SHP77 (cell line): ENCODE data around the gene STRIP1.

ENCODE experiments used
- DNase-seq, 2 experiments: peaks; one replicate each; lab custom pipeline; 2025; lab: John Stamatoyannopoulos, UW

Gene STRIP1

DNA sequence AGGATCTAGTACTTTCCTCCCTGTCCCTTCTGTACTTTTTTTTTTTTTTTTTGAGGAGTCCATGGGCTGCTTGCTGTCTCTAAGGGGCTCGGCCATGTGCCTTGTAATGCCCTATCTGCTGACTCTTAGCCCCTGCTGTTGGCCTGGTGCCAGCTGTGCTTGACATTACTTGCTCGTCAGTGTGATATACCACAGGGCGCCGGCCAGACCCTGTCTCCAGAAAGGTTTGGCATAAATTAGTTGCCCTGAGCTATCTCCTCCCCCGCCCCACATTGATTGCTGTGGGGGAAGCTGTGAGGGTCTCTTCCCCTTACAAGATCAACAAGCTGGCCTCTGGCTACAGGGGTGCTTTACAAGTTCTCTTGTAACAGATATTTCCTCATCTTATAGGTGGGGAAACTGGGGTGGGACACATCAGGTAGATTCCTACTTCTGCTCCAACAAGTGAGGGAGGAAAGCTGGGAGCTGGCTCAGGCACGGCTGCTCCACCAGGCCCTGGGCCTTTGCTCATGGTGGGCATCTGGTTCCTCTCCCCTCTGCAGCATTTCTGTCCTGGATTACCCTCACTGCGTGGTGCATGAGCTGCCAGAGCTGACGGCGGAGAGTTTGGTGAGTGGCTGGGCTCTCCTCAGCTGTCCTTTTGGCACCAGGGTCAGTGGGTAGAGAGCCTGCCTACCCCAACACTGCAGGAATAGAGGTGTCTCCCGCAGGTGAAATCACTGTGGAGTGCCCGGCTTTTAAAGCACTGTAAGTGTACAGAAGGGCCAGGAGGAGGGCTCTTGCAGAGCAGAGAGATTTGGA, 15.6 kb downstream of the STRIP1 start:
- no peak for DNase-seq

DNA sequence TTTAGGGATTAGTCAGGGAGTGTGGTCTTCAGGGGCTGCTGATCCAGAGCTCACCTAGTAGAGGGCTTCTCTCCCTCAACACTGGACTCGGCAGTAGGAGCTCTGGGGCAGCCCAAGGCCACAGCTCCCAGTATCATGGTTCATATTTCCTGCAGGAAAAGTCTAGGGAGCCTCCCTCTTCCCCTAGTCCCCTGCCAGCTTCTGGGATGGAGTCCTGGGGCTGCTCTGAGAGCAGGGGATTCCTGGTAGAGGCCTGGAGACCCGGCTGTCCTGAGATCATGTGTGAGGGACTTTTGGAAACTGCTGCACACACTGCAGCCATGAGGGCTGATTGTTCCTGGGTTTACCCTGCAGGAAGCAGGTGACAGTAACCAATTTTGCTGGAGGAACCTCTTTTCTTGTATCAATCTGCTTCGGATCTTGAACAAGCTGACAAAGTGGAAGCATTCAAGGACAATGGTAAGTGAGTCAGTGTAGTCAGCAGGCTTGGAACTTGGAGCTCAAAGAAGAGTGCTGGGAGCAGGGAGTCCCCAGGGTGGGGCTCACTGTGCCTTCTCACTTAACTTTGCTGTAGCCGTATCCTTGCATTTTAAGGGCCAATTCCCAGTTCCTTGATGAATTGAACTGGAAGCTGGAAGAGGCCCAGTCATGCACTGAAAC, 16.3 kb downstream of the STRIP1 start:
- no peak for DNase-seq

DNA sequence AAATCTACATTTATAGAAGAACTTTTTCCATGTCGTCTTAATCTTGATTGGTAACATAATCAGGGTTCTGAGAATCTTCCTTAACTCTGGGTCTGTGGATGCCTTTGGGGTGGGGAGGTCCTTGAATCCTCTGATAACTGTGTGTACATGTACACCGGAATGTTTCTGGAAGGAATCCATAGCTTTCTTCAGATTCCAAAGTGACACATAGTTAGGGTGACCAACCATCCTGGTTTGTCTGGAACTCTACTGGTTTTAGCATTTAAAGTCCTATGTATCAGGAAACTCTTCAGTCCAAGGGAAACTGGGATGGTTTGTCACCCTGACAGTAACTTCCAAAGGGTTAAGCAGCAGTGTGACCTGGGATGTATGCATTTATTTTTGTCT, 16.8 kb downstream of the STRIP1 start:
- DNase-seq = no peak

DNA sequence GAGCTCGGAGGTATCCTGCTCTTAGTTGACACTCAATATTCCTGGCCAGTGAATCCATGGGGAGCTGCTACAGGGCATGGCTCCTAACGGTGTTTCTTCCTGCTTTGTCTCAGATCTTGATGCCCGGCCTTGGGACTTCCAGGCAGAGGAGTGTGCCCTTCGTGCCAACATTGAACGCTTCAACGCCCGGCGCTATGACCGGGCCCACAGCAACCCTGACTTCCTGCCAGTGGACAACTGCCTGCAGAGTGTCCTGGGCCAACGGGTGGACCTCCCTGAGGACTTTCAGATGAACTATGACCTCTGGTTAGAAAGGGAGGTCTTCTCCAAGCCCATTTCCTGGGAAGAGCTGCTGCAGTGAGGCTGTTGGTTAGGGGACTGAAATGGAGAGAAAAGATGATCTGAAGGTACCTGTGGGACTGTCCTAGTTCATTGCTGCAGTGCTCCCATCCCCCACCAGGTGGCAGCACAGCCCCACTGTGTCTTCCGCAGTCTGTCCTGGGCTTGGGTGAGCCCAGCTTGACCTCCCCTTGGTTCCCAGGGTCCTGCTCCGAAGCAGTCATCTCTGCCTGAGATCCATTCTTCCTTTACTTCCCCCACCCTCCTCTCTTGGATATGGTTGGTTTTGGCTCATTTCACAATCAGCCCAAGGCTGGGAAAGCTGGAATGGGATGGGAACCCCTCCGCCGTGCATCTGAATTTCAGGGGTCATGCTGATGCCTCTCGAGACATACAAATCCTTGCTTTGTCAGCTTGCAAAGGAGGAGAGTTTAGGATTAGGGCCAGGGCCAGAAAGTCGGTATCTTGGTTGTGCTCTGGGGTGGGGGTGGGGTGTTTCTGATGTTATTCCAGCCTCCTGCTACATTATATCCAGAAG, 19.4 kb downstream of the STRIP1 start:
- peak in 1 of 2 experiments; percentile 13 for DNase-seq

DNA sequence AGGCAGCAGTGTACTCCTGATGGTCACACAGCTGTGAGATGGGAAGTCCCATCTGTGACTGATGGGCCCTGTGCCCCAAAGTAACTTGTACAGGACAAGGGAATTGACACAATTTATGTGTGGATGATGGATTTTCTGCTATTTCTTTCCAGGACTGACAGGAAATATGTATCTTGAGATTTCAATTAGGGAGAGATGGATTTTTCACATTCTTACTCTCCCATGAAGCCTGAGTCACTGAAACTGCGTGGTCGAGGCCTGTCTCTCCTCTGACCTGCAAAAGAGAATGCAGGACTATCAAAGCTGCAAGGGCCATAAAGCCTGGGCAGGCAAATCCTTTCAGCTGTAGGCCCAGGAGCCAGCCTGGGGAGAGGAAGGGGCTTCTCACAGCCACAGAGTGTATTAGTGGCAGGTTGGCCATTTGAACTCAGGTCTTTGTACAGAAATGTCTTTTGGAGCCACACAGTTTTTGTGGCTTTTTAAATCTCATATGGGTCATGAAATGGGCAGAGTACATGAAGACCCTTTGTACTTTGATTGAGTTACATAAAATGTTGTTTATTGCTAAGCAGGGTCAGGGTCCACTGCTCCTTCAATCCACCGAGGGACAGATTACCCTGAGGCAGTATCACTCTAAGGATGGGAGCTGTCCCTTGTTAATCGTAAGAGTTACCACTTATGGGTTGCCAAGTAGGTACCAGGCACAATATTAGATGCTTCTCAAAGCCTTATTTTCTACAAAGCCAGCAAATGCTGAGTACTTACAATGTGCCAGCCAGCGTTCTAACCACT, 21.3 kb downstream of the STRIP1 start:
- DNase-seq = no peak

DNA sequence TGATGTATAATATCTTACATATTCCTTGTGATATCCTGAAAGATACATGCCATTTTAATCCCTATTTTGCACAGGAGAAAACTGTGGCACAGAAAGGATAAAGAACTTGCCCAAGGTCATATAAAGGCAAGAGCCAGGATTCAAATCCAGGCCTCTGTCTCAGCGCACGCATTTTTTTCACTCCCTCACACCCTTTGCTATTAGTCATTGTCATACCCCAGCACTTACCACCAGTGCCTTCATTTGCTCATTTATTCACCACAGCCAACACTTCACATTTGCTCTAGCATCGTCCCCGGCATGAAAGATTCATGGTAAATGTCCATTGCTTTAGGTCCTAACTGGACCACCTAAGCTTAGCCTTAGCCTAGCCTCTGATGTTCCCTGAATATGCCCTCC, 21.9 kb downstream of the STRIP1 start:
- DNase-seq = no peak

DNA sequence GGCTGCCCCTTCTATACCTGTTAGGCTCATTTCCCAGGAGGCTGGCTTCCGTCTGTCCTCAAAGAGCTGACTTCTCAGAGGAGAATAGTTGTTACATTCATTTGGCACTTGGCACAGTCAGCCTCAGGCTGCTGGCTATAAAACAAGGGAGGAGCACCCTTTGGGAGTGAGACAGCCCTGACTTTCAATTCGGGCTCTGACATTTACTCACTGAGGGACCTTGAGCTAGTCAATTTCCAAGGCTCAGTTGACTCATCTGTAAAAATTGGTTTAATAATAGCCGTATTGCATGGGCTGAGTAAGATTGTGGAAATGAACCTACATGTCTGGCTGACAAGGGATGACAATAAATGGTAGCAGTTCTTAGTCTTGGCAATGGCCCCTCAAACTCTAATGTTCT, 22.4 kb downstream of the STRIP1 start:
- no peak for DNase-seq

DNA sequence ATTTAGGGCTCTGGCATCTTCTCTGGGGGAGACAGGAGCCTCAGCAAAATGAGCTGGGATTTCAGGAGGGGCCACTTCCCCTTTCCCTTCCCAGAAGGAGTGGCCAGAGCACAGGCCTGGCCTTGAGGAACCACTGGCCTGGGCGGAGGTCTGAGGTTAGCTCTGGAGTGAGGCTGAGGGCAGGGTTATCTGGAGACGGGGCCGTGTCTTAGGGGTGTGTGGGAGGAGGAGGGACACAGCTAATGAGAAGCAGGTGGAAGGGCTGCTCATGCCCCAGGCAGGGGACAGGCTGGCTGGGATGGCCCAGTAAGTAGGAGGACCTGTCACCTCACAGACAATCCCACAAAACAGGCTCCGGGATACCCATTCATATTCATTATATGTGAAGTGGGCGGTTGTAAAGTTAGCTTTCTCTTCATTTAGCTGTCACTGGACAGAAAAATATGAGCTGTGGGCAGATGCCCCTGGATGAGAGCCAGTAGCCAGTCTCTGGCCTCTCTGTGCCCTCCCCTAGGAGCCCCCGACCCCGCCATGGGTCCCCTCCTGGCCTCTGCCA, 23.6 kb downstream of the STRIP1 start:
- DNase-seq = no peak

DNA sequence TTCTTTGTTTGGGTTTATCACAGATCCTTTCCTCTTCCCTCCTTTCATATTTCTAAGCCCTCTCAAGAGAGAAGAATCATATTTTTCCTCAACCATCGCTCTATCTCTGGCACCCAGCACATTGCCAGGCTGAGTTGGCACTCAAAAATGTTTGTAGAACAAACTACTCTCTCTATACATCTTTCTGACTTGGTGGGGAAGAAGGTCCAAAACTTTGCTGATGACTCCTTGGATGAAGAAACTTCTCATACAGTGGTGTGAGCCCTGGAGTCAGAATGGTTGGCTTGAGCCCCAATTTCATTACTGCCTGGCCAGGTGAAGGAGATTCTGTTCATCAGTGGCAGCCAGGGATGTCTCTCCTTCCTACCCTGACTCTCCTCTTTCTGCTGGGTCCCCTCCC, 24.2 kb downstream of the STRIP1 start:
- DNase-seq = no peak

DNA sequence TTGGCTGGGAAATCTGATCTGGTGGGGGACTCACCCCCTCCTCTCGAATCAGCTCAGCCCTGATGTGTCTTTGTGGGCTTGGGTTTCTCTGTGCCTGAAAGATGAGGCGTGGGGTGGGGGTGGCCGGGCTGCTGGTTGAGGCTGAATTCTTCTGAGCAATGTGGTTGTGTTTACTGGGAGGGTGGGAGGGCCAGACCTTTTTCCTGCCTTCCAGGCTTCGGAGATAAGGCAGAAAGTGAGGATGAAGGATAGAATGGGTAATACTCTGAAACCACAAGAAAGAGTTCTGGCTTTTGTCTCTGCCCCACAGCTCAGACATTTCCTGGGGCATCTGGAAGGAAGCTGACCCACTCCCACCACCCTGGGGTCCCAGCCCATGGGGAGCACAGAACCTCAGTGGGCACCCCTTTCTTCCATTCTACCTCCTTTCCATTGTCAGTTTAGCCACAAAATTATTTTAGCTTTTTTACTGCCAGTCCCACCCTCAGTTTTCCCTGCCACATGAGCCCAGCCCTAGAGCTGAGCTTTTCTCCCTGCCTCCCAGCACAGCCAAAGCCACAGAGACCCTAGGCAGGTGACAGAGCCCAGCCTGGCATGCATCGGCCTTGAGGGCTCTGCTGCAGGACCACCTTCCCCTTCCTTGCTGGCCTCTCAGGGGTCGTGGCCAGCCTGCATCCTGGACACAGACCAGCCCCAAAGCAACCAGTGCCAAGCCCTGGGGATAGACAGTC, 24.9 kb downstream of the STRIP1 start:
- no peak for DNase-seq

DNA sequence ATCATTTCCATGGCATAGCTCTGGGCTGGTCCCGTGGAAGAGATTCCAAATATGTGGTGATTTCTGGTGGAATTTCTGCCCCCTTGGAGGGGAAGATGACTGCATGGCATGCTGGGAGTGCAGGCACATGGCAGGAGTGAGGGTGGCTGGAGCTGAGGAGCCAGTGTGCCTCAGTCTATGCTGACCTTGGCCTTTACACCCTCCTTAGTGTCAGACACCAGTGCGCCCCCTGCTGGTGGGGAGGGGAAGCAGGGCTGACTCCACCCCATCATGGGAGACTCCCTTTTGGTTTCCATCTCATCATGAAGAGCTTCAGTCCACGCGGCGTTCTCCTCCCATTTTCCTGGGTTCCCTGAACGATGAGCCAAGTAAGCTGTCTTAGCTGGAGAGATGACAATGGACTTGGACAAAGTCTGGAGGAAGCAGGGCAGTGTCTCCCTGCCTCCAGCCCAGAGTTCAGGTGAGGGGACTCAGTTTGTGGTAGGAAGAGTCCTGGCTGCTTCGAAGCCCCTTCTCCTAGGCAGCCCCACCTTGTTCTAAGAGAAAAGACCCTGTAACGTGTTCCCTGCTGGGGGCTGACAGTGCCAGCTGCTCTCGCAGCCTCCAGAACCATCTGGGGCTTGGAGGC, 25.7 kb downstream of the STRIP1 start:
- DNase-seq = peak in 1 of 2 experiments; percentile 20

DNA sequence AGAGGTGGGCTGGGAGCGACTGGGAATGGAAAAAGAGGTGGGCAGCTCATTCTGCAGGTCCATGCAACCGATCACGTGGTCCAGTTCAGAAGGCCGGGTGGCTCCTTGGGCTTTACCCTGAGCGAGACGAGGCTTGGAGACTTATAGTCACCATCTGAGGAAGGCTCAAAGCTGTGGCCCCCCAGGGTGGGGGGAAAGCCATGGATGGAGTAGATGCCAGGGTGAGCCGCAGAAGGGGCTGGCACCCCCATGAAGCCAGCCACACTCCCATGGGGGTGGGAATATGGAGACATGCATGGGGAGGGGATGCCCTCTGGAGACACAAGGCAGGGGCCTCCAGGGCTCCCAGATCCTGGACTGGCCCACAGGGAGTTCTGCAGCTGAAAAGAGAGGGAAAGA, 26.2 kb downstream of the STRIP1 start:
- DNase-seq = no peak

DNA sequence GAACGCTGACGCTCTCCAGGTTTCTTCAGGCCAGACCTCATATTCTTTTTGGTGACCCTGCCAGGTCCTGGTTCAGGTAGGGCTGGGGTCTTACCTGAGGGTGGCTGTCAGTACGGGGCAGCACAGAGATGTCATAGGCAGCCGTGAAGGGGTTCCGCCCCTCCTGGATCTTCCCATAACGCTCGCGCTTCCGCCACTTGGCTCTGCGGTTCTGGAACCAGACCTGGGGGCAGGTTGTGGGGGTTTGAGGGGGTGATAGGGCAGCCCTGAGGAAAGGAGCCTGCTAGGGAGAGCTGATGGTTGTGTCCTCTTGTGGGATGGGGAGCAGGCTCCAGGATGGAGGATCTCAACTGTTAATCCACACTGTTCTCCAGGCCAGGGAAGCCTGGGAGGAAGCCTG, 26.9 kb downstream of the STRIP1 start:
- no peak for DNase-seq

DNA sequence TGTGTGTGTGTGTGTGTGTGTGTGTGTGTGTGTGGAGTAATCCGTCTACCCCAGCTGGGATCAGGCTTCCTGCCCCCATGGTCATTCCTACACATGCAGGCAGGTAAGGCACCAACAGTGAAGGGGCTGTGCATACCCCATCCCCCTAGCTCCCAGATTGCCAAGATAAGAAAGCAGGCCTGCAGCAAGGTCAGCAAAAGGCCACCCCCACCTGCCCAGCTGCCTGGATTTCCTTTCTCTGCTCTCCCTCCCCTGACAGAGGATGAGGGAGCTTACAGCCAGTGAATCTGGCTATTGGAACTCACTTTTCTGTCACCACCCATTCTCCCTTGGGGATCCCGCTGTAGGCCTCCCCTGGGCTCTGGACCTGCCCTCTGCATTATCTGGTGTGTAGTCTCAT, 28.2 kb downstream of the STRIP1 start:
- DNase-seq = no peak

DNA sequence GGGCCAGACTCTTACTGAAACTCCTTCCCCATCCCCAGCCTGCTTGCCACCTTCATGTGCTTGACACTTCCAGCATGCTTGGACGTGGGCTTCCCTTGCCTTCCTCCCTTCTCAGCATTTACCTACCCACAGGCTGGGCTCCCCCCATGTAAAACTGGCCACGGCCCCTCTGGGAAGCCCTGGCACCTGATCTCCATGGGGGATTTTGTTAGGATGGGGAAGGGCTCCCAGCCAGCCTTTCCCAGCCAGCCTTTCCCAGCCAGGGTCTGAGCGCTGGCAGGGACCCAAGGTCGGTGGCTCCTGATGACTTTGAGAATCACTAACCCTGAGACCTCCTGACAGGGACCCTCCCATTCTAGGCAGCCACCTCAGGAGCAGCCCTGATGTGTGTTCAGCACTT, 29.4 kb downstream of the STRIP1 start:
- DNase-seq = no peak

DNA sequence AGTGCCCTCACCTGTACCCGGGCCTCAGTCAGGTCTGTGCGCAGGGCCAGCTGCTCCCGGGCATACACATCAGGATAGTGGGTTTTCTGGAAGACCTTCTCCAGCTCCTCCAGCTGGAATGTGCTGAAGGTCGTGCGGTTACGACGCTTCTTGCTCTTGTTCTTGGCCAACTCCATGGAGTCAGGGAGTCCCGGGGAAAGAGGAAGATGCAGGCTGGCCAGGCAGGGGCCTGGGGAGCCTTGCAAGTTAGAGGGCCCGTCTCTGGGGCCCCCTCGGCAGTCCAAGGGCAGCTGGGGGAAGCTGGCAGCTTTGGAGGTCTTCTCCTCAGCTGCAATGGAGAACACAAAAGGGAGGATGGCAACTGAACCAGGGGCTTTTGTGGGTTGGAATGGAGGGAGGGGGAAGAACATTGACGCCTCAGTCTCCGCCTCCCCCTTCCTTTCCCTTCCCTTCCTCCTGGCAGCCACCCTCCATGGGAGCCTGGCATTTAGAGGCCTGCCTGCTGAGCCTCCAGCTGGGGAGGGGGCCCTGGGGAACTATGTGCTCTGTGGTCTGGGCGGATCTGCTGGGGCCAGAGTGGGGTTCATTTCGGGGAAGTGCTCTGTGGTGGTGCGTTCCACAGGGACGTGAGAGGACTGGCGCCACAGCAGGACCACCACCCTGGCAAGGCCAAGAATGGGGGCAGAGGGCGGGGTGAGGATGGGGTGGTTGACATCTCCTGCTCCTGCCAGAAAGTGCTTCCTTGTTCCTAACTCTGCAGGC, 30.3 kb downstream of the STRIP1 start:
- DNase-seq = no peak

DNA sequence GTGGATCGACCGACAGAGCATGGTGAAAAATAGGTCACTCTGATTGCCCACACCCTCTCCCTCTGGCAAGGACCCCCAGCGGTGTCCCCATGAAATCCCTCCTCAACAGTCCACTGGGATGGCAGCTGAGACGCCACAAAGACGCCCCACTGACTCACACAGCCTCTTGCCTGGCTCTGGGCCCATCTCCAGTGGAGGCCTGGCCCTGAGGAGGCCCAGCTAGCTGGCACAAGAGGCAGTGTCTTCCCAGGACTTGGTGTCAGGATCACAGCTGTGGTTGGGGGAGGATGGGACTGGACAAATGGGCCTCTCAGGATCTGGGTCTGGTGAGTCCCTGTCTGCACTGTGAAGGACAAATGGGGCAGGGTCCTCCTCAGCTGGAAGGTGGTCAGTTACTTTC, 31.4 kb downstream of the STRIP1 start:
- no peak for DNase-seq

DNA sequence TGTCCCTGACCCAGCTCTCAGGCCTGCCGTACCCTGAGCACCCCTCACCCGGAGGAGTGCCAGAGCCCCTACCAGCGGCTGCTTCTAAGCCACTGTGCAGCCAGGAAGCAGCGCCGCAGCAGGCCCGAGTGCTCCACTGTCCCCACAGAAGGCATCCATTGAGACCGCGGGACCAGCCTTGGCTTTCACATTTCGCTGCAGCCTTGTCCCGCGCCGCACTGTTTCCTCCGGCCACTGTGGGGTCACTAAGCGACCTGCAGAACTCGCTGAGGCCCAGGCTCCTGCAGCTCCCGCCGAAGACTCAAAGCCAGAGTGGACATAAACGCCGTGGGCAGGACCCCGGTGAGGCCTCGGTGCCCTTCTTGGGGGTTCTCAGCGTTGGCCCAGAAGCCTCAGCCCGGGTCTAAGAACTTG, 33.1 kb downstream of the STRIP1 start:
- no peak for DNase-seq

DNA sequence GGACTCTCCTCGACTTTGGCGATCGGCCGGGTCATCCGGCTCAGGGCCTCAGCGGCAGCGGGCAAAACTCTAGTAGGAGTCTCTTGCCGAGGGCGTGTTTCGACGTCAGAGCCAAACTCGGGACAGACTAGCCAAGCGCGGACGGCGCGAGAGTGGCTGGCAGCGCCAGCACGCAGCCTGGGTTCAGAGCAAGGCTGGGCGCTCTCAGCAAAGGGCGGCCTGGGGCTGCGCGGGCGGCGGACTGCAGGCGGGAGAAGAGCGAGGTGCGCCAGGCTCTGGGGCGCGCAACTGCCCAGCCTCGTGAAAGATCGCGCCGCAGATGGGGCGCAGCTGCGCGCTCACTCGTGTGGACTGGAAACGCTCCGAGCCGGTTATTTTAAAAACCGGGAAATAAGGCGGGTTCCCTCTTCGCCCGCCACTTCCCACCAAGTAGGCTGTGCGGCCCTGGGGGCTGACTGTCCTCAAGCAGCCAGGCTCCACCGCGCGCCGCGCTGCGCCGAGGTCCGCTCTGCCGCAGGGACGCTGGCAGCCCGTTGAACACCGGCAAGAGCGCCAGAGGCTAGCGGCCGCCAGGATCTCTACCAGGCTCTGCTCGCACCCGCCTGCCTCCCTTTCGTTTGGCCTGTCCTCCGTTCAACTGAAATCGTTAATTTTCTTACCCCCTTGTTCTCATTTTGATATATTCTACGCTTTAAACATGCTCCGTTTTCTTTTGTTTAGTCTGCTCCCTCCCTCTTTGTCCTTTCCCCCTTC, 33.6 kb downstream of the STRIP1 start:
- no peak for DNase-seq
